Hepatocyte (in vitro differentiated cells): ENCODE measurements around the gene NLRP12.
"Not testable (repeated sequence)": the region's sequence is repeated elsewhere in the genome, so short reads cannot be mapped to it uniquely, and the experiment has no call there.

Source experiments
- CTCF ChIP-seq: fragments of 200-600 bp; sonication (generic); IDR thresholded peaks from 2 replicates; pipeline ENCODE4 v1.5.1; 2016; ENCODE audit warnings: antibody characterized with exemption, mild to moderate bottlenecking; ENCODE audit not compliant: poor library complexity
- EZH2phosphoT487 ChIP-seq: fragments of 200-600 bp; sonication (generic); IDR thresholded peaks from one replicate; pipeline ENCODE4 v1.6.1; 2018; ENCODE audit warnings: antibody characterized with exemption, mild to moderate bottlenecking, low read depth, moderate library complexity; ENCODE audit not compliant: unreplicated experiment, severe bottlenecking

GRCh38 chr19:53832861-53833260 is 8.7 kb upstream of the NLRP12 start:
- TF ChIP-seq CTCF, EZH2phosphoT487: not testable (repeated sequence)
